Measurements from ENCODE around the gene ACOXL.

Gene ACOXL

DNA sequence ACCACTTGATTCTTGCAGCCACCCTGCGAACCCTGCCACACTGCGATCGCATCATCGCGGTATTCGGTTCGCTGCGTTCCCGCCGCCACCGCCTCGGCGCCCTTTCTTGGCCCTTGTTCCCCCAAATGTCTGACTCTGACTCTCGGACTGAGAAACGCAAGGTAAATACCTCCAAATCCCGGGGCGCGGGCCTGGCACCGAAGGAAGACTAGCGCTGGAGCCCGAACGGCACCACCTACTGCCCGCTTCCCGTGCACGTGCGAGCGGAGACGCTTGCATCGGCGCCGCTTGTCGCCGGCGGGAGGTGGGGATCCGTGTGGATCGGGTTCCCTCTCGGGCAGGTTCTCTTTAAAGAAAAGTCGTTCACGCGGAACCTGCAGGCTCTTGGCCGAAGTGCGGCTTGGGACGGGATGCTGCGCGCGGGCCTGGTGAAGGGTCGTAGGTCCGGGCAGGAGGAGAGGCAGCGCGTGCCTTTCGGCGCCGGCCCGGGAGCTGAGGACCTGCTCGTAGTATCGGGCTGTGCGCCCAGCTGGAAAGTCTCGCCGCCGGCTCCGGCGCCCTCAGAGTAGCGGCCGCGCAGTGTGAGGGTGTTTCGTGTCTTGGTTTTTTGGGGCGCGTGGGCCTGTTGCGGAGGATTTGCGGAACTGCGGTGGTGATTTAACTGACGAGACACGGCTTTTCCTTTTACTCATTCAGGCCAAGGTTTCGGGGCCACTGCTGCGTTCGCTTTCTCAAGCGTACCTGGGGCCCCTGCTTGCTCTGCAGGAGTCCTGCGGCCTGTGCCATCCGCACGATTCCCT is 388.9 kb downstream of the ACOXL start:
- DNase-seq = no peak

DNA sequence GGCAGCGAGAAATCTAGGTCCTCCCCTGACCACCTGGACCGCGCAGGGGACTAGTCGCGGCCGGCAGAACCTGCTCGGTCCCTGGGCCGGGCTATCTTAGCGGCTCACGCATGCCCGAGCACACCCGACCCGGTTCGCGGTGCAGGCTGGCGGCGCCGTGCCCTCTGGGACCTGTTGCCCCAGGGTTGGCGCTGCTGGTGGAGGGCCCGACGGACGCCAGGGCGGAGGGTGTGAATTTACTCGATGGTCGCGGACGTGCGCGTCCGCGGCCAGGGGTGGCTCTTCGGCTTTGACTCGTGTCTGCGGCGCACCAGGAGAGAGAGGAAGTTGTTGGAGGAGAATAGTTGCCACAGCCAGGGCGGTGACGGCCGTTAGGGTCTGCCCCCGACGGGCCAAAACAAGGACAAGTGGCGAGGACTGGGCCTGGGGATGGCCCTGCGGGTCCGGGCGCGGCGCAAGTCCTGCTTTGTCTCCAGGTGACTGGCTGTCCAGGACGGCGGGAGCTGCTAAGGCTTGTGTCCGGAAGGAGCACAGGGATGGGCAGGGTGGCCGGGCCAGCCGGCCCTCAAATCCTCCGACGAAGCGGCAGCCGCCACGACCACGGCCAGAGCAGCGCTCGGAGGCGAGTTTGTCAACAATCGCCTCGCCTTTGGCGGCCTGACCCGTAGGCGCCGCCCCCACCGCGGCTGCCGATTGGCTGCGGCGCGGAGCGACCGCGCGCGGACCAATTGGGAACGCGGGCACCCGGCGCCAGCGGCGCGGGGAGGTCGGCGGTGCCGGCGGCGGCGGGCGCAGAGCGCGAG is 389.7 kb downstream of the ACOXL start:
- peak; percentile 56 for DNase-seq

DNA sequence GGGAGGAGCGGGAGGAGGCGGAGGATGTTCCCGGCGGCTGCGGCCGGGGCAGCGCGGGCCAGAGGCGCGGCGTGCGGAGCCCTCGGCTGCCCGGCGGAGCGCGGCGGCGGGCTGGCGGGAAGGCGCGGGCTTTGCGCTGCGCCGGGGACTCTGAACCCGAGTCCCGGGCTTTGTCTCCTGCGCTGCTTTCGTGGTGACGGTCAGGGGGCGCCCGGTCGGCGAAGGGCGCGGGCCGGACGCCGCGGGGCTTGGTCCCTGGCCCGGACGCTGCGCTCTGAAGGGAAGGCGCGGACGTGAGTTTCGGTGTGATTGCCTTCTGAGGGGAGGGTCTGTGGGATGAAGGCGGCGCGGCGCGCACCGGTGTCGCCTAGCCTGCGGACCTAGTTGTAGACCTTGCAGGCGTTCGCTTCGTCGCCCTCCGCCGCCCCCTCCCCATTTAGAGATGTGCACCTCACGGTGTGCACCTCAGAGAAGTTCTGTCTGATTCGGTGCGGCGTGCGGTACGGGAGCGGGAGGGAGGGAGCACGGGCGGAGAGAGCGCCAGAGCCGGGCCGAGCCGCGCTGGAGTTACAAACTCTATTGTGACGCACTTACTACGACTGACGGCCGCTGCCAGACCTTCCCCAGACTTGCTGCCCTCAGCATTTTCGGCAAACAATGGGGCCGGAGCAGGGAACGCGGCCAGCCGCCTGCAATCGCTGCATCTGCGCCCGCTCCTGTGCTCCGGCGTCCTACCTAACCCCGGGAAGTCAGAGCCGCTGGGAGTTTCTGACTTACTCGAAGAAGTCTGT is 390.5 kb downstream of the ACOXL start:
- peak; percentile 45 for DNase-seq

DNA sequence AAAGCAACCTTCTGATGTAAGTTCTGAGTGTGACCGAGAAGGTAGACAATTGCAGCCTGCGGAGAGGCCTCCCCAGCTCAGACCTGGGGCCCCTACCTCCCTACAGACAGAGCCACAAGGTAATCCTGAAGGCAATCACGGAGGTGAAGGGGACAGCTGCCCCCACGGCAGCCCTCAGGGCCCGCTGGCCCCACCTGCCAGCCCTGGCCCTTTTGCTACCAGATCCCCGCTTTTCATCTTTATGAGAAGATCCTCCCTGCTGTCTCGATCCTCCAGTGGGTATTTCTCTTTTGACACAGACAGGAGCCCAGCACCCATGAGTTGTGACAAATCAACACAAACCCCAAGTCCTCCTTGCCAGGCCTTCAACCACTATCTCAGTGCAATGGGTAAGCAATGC is 391.4 kb downstream of the ACOXL start:
- no peak for DNase-seq

DNA sequence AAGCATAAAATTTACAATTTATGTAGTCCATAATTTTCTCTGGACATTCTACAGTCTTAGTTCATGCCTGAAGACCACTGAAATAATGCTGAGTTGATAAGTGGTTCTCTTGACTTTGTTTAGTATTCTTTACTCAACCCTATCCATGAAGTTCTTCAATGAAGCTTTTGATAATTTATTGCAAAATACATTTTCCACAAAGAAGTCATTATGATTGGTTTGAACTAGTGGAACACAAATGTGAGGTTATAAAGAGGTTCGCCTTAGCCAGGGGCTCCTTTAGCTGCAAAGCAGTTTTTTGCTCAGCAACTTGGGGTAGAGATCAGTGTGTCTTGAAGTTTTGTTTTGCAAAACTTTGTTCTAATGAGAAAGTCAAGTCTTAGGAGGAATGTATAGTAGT is 394.2 kb downstream of the ACOXL start:
- no peak for DNase-seq

DNA sequence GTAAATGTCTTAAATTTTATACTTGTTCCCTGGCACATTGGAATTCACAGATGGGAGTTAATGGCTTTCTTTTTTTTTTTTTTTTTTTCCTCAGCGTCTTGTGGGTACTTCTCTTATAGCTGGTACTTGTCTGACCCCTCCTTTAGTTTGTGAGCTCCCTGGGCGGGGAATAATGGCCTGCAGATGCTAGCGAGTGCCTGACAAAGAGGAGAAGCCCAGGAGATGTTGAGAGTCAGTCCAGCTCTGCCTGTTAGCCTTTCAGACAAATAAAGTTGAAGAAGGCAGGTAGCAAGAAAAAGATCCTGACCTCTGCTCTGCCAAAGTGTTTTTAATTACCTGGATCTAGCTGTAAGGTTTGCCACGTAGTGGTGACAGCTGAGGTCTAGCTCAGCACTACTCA is 395.0 kb downstream of the ACOXL start:
- no peak for DNase-seq

DNA sequence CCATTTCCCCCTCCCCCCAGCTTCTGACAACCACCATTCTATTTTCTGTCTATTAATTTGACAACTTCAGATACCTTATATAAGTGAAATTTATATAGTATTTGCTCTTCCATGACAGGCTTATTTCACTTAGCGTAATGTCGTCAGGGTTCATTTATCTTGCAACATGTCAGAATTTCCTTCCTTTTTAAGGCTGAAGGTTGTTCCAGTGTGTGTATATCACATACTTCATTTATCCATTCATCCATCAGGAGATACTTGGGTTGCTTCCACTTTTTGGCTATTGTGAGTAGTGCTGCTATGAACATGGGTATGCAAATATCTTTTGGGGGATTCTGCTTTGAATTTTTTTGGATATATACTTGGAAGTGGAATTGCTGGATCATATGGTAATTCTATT is 395.7 kb downstream of the ACOXL start:
- DNase-seq = no peak

DNA sequence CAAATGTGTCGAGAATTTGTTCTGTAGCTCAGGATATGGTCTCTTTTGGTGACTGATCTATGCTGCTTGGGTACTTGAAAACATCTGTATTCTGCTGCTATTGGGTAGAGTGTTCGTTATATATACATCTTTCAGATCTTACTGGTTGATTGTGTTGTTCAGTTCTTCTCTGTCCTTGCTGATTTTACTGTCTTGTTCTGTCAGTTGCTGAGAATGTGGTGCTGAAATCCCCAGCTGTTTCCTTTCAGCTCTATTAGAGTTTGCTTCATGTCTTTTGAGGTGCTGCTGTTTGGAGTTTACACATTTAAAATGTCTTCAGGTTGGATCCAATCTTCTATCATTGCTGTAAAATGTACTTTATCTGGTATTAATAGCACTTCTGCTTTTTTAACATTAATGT is 401.2 kb downstream of the ACOXL start:
- no peak for DNase-seq

DNA sequence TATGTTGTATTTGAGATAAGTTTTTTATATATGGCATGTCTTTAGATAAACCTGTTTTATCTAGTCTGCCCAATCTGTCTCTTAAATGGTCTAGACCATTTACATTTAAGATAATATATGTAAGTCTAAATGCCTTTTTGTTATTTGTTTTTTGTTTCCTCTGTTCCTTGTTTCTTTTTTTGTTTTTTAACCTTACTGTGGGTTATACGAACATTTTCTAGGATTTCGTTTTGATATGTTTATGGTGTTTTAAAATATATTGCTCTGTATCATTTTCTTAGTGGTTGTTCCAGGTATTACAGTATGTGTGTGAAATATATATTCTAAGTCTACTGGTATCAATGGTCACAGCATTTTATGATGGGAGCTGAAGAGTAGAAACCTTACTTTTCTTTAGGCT is 401.7 kb downstream of the ACOXL start:
- DNase-seq = no peak

DNA sequence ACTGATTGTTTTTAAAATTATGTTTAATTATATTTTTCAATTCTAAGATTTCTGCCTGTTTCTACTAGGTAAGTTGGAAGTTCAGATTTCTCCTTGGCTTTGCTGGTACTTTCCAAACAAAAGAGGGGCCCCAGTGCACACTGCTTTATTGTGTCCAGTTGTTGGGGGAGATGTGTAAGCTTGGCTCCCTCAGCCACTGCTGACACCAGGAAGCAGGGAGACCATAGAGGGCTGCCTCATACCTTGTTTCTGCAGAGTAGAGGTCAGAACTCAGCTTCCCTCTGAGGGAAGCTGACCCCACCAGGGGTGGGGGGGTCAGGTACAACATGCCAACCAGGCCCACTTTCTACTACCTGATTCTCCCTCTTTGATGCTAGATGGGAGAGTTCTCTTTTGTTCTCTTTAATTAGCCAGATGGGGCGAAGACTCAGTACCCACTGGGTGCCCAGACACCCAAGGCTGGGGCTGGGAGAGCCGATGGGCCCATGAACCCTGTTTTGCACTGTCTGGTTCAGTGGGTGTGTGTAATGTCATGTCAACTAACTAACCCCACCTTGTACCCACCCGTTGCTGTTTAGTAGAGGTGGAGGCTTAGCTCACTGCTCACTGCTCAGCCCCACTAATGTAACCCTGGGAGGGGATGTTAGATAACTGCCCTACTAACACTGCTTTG is 403.0 kb downstream of the ACOXL start:
- no peak for DNase-seq

DNA sequence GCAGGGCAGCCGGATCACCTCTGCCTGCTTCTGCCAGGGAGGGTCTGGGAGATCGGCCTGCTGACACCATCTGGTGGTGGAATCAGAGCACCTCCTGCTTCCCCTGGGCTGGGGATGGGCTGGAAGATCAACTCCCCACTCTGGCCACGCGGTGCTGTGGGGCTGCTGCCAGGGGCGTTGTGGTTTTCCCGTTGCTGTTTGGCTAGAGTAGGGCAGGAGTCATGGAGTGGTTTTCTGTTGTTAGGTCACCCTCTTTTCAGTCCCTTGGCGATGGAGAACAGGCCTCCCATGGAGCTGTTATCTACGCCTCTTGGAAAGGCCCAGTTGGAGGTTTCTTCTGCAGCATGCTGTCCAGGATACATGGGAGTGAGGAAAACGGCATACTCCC is 403.5 kb downstream of the ACOXL start:
- no peak for DNase-seq

DNA sequence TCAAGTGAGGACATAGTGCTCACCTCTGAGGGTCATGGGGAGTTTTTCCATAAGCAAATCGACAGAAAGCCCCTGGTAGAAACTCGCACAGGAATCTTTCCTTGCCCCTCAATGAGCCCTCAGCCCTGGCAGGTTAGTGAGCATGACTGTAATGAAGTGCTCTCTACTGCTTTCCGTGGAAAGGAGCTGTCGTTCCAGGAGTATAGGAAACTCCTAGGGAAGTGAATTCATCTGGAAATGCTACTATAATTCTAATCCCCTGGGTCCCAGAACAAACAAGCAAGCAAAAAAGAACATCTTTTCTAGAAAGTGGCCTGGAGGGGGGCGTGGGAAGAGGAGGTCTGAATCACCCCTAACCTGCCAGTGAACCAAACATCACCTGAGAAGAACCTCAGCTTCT is 406.5 kb downstream of the ACOXL start:
- no peak for DNase-seq

DNA sequence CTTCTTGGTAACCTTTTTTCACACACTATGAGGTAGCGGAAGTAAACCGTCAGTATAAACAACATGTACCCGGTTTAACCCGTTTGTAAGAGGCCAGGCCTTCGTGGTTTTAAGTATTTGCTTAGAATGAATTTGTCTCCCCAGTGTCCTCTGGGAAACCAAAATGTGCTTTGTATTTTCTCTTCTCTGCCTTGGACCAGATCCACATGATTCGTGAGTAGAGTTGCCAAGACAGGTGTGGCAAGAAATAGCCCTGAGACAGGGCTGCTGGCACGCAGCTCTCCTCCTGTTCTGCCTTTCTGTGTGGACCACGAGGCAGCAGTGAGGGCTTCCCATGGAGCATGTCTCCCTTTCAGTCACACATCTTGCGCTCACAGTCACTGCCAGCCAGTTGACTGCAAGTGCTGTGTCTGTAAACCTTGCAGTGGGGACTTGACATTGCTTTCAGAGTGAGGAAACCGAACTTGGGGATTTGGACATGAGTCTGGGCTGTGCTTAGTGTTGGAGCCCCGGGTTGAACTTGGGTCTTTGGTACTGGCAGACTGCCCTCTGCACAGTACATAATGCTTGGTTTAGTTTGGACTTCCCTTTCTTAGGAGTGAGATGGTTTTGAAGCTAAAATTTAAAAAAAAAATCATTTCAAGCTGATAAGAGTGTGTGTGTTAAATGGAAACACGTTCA is 407.4 kb downstream of the ACOXL start:
- no peak for DNase-seq

DNA sequence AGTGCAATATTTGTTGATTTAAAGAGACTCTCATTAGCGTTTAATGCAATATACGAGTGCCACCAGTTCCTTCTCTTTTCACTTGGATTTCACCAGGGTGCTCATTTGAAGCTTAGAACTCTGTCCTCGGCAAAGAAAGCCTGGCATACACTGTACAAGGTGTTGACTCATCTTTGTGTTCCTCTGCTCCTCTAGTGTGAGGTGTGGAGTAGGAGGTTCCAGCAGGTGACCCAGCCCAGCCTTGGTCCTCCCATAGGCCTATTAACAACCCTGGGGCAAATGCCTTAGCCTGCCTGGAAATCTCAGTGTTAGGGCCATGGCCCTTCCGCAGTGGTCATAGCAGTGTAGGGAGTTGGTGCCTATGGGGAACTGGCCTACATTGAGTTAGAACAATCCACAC is 408.4 kb downstream of the ACOXL start:
- no peak for DNase-seq

DNA sequence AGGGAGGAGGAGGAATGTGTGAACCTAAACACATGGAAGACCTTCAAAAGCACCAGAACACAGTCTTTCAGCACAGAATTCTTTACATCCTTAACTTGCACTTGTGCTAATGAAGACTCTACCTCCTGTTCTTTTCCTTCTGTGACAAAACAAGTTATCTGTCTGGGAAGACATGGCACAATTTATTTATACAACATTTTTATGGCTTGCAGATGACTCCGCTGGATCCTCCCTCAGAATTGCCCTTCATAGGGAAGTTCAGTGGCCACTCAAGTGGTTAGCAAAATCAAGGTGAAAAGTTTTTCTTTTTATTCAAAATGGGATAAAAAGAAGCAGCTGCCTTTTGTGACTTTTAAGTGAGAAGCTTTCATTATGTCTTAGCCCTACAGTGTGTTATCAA is 409.7 kb downstream of the ACOXL start:
- no peak for DNase-seq

DNA sequence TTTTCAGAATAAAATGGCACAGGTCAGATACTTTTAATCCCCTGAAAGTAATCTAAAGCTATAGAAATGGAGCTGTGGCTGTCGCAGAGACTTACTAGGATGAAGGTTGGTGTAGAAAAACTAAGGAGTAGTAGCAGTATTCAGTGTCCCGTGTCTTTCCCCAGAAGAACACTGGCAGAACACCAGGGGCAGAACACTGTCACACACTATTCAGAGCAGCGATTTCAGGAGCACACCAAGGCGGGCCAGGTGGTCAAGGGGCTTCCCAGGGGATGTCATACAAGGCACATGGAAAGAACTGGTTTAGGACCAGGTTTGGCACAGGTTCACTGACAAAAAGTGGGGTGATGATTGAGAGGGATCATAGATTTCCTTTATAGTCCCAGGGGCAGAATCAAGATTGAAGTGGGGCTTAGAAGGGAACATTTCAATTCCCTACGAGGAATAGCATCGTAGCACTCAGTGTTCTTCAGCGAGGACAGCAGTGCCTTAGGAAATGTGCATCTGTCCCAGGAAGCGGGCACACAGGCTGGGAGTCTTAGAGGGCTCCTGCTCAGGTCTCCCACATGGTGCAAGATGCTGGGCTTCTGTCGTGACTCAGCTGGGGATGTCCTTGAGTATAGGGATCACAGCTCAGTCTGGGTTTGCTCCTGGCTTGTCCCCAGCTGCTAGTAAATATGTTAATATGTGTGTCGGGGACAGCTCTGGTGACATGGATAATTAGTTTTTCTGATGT is 410.9 kb downstream of the ACOXL start:
- no peak for DNase-seq

DNA sequence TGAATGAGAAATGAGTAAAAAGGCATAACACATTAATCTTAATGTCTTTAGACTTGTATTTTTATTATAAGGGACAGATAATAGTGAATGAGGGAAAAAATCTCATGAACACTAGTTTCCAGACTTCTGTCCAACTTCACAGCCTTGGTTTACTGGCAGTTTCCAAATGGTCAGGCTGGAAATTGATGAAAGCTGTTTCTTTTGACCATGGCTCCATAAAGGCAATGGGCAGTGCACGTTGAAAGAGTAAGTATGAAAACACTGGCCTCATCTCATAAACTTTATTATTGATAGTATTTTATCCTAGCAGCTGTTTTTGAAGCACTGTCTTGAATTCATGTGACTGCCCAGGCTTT is 411.4 kb downstream of the ACOXL start:
- DNase-seq = no peak

DNA sequence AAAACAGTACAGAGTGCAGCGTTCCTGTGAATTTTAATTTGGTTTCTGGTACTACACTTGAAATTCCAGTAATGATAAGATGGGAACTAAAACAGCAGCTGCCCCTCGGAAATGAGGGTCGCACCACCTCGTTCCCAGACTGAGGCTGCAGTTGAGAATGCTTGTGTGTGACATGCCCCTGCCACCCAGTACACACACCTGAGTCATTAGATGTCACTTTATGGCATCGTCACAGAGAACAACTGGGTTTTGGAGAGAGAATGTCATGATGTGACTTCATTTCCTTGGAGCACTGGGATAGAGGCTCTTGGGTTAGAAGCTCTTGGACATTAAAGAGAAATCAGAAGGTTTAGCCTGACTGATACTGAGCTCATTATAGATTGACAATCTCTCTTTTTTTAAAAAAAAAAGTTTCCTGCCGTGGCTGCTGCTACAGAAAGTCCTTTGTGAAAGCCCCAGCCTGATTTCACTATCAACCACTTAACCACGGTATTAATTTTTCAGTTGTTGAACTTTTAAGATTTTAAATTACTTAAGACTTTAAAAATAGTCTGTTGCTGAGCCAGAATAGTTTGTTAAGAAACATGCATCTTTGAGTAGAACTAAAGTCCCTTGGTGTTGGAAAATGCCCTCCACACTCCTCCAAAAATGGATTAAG is 412.9 kb downstream of the ACOXL start:
- DNase-seq = no peak

DNA sequence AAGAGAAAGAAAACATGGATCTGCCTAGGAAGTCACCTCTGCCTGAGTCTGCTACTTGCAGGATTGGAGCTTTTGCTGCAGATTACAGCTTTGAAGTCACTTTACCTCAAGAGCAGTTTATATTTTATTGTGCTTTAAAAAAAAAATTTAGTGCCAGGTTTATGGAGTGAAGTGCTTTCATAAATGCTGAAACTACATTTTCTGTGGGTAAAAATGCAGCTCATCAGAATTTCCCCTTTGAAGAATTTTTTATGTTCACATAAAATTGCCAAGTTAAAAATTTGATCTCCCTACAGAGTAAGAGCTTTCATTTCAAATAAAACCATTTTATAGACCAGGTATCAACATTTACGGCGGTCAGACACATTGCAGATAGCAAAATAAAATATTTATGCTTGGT is 413.6 kb downstream of the ACOXL start:
- DNase-seq = no peak

DNA sequence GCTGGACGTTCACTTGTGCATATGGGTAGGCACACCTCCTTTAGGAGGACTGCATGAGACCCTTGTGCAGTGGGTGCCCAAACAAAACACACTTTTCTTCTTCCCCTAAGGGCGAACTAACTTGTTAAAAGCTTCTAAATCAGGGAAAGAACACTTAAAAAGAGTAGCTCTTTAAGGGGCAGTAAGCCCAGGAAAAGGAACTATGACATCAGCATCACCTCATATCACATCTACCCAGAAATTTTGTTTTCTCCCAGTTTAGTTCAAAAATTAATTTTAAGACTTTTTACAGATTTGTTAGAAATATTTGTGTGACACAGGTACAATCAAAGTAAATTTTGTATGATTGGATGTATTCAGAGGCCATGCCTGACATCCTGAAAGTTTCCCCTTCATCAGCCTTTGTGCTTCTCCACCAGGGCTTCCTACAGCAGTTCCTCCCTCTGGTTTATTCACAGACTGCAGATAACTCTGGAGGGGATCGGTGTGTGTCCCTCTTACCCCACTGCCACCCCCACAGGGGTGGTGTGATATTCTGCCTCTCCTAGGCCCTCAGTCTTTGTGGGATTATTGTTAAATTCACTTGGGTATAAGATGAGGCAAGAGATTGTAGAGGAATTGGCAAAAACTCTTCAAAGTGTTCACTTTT is 416.0 kb downstream of the ACOXL start:
- no peak for DNase-seq

DNA sequence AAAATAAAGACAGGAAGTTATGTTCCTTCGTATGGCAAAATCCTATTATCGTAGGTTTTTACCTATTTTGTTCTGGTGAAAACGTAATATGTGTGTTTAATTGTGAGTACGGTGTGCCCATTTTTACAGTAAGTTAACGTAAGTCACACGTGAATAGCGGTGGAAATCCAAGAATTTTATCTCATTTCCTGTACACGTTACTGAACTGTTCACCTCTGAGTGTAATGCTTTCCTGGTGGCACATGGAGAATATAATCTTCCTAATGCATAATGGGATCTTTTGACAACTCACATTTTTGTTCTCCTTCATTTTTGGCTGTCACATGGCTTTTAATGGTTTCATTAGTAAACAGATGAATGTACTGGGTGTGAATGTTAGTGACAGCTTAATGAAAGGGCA is 416.6 kb downstream of the ACOXL start:
- no peak for DNase-seq
